LHCN-M2 (cell line): ENCODE data around the gene IFNL4. TPM values are rescaled to one million over a fixed set of nuclear protein-coding genes. Genes with fewer than 3 reads are reported as not detected.
"Not testable (repeated sequence)": the region's sequence is repeated elsewhere in the genome, so short reads cannot be mapped to it uniquely, and the experiment has no call there.

Experiments
- DNase-seq: peaks from one replicate; pipeline ENCODE4 v3.0.0-alpha.2; 2012; ENCODE audit warnings: low read depth
- total RNA-seq: library from RNA; depleted of rRNA; stranded (reverse); fragments of >200 nt; gene quantifications from 2 replicates; pipeline ENCODE4 v1.2.3, GENCODE V29; 2014

IFNL4 gene
- total RNA-seq, 1 experiment from 2014 or later, result not detected

DNA sequence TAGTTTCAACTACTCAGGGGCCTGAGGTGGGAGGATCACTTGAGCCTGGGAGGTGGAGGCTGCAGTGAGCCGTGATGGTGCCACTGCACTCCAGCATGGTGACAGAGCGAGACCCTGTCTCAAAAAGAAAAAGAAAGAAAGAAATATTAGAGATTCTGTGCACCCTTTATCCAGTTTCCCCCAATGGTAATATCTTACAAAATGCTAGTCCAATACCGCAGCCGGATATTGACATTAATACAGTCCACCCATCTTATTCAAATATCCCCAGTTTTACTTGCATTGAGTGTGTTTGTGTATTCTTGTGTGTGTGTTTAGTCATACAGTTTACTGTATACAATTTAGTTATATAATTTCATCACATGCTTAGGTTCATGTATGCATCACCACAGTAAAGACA is 8.6 kb upstream of the IFNL4 start:
- no peak for DNase-seq

DNA sequence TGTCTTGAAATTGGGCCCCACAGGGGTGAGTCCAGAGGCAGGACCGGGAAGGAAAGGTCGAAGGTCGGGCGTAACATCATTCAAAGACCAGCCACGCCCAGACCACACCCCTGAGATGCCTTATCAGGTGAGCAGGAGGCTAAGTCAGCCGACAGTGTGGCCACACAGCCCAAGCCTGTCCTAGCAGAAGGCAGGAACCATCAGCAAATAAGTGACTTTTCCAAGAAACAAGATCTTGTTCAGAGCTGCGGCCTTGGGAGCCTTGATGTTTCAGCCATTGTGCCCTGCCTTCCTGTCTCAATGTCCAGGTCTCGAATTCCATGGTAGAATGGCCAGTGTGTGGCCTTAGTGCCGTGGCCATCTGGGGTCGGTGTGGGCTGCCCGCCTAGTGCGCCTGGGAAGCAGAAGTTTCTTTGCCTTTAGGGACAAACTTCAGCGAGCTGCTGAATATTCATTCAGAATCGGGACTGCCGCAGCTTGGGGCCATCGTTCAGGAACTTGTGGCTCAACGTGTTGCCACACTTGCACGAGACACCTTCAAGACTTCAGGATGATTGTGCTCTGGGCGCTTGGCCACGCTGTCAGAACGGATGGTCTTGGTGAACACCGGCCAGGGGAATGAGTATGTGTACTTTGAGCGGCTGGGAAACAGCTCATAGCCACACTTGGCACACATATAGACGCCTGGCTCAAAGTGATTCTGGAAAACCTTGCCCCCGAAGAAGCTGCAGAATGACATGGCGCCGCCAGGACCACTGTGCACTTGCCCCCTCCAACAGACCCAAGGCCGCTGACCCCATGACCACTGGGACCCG is 6.1 kb upstream of the IFNL4 start:
- no peak for DNase-seq

DNA sequence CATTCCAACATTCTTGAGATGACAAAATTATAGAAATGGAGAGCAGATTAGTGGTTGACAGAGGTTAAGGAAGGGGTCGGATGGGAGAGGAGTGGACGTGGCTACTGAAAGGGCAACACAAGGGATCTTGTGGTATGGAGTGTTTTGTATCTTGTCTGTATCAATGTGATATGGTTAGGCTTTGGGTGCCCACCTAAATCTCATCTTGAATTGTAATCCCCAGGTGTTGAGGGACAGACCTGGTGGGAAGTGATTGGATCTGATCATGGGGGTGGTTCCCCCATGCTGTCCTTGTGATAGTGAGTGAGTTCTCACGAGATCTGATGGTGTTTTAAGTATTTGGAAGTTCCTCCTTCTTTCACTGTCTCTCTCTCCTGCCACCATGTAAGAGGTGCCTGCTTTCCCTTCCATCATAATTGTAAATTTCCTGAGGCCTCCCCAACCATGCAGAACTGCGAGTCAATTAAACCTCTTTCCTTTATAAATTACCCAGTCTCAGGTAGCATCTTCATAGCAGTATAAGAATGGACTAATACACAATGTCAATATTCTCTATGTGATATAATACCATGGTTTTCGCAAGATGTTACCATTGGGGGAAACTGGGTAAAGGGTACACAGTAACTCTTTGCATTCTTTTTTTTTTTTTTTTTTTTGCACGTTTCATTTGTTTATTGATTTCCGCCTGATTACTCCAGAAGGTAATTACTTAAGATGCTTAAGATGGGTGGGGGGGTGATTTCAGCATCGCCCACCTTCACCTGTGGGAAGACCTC is 4.9 kb upstream of the IFNL4 start:
- DNase-seq, result no peak

GRCh38 chr19:39252458-39252857 is 3.8 kb upstream of the IFNL4 start:
- no peak for DNase-seq

- no peak for DNase-seq
Observed at GRCh38 chr19:39251846-39252245, 3.2 kb upstream of the IFNL4 start.

DNA sequence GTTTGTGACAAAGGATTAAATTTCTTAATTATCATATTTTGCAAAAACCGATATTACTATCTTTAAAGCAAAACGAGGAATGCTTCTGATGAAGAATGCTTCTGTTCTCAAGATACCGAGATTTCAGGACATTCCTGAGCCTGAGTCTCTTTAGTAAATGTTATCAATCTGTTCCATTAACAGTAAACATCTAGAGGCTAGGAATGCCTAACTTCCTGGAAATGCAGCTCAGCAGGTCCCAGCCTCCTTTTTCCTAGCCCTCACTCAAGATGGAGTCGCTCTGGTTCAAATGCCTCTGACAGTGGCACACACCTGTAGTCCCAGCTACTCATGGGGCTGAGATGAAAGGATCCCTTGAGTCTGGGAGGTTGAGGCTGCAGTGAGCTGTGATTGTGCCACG is 2.4 kb upstream of the IFNL4 start:
- DNase-seq, result no peak

DNA sequence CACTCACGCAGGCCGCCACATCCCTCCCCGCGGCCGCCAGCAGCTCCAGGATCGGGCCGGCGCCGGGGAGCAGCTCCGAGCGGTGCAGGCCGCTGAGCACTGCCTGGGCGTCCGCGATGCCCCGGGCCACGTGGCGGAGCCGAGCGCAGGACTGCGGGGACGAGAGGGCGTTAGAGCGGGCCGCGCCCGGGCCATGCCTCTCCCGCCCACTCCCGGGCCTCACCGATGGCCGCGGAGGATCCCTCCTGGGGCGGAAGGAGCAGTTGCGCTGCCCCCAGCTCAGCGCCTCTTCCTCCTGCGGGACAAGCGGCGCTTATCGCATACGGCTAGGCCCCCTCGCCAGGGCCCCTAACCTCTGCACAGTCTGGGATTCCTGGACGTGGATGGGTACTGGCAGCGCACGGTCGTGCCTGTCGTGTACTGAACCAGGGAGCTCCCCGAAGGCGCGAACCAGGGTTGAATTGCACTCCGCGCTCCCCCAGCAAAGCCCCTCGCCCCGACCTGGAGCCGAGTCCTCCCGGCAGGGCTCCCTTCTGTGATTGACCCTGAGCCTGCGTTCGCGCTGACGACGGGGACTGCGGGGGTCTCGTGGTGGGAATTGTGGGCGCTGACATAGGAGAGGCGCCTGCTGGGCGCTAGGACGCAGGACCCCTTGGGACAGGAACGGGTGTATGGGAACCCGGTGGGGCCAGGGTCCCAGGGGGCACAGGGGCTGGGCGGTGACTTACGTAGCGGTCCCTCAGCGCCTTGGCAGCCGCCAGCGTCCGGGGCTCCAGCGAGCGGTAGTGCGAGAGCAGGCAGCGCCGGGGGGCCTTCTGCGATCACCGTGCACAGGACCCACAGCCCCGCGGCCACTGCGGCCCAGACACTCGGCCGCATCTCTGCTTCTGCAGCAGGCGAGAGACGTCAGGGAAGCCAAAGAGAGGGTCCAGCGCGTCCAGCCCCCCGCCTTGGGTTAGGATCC is 673 bp downstream of the IFNL4 start:
- DNase-seq, result no peak

GRCh38 chr19:39246951-39247669 is 1.5 kb downstream of the IFNL4 start:
- no peak for DNase-seq

DNA sequence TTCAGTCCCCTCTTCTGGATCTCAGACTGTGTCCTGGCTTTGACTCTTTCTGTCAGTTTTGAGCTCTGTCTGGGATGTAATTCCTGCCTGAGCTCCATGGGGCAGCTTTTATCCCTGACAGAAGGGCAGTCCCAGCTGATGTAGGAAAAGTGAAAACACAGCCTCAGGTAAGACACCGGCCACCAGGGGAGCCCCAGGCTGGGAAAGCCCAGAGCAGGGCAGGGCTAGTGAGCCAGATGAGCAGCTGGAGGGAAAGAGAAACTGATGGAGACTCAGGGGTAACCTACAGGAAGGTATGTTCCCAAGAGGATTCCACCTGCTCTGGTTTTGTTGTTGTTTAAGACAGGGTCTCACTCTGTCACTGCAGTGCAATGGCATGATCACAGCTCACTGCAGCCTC is 3.5 kb downstream of the IFNL4 start:
- DNase-seq, result not testable (repeated sequence)

GRCh38 chr19:39244410-39245100 is 4.1 kb downstream of the IFNL4 start, which contains the start of gene IFNL3:
Gene IFNL3, minus strand, starts transcription at chr19:39245006. Its CDS starts 39 bp downstream, at chr19:39244967.
- not testable (repeated sequence) for DNase-seq

GRCh38 chr19:39243741-39244140 is 4.9 kb downstream of the IFNL4 start:
- not testable (repeated sequence) for DNase-seq

- no peak for DNase-seq
Observed at GRCh38 chr19:39240421-39240820, 8.2 kb downstream of the IFNL4 start.

GRCh38 chr19:39238944-39239343 is 9.7 kb downstream of the IFNL4 start:
- DNase-seq, result no peak

GRCh38 chr19:39238209-39238608 is 10.4 kb downstream of the IFNL4 start:
- DNase-seq, result no peak

GRCh38 chr19:39237200-39238184 is 11.2 kb downstream of the IFNL4 start:
- DNase-seq, result no peak

DNA sequence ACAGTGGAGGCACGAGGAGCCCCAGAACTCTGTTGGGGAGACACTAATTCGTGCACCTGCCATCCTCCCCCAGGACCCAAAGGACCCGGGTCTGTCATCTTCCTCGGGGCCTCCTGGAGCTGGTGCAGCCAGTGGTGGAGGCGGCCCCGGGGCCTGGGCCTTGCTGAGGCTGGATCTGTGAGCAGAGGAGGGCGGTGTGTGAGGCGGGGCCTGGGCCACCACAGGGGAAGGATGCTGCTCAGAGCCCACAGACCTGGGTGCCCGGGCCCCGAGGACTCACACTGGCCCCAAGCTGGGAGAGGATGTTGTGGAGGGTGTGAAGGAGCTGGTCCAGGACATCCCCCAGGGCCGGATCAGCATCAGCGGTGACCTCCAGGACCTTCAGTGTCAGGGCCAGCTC is 12.1 kb downstream of the IFNL4 start:
- DNase-seq, result no peak

DNA sequence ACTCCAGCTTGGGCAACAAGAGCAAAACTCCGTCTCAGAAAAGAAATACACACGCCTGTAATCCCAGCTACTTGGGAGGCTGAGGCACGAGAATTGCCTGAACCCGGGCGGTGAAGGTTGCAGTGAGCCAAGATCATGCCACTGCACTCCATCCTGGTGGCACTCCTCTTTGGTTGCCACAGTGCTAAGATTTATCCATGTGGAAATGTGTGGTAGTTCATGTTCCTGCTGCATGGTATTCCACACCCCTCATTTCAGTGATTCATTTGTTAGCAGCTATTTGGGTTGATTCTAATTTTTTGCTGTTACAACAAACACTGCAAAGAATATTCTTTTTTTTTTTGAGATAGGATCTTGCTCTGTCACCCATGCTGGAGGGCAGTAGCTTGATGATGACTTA is 15.9 kb downstream of the IFNL4 start:
- no peak for DNase-seq

- DNase-seq, result no peak
Observed at GRCh38 chr19:39230096-39230764, 18.4 kb downstream of the IFNL4 start.

- no peak for DNase-seq
Observed at GRCh38 chr19:39224910-39225309, 23.7 kb downstream of the IFNL4 start.
